GDM1 (cell line): ENCODE results near the gene FAM83D.
"Not testable (repeated sequence)": the region's sequence is repeated elsewhere in the genome, so short reads cannot be mapped to it uniquely, and the experiment has no call there.

Source experiments
- DNase-seq: peaks from one replicate; lab custom pipeline; 2025; lab: John Stamatoyannopoulos, UW

Gene FAM83D

GRCh38 chr20:38963745-38964144 is 37.5 kb downstream of the FAM83D start:
- no peak for DNase-seq

DNA sequence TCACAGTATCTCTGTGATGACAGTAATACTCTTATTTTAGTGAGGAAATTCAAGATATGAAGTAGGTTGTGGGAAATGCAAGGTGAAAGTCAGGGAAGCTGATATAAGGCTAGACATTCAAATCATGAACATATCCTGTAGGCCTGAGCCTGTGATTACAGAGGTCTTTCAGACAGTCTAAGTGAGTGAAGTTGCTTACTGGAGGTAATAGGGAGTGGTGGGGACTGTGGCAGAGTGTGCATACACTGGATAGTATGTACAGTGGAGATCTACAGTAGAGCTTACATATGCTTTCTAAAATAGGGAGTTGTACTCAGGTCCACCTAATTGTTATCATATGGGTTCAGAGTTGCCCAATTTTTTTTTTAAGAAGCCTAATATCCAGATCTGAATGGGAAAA is 39.0 kb downstream of the FAM83D start:
- DNase-seq: no peak

- DNase-seq: no peak
Observed at GRCh38 chr20:38968090-38968489, 41.9 kb downstream of the FAM83D start.

DNA sequence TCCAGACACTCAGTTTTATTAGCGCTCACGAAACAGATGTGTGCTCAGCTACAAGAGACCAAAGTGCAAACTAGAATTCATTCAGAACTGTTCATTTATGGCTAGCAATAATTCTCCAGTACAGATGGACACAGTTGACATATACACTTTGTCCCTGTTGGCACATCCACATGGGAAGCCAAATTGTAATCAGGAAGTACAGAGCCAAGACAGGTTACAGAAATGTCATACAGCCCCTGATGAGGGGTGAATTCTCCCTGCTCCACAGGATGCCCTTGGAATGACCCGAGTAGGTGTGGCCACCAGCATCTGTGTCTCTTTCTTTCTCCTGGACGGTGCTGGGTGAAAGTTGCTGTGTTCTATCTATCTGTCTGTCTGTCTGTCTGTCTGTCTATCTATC is 43.5 kb downstream of the FAM83D start:
- no peak for DNase-seq

DNA sequence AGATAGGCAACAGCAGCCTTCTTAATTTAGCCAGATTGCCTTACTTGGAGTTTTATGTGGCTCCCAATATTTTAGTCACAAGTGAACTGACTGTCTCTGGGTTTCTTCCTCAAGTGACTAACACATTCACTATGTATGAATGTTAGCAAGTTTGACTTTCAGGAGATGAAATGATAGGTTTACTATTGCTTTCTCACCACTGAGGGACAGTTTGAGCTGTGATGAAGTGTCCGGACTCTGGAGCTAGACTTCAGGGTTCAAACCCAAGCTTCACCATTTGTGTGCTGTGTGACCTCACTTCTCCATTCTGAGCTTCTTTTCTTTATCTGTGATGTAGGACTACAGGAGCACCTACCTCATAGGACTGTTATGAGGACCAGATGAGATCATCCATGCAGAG is 44.1 kb downstream of the FAM83D start:
- no peak for DNase-seq

- no peak for DNase-seq
Observed at GRCh38 chr20:38973107-38973506, 46.9 kb downstream of the FAM83D start.

DNA sequence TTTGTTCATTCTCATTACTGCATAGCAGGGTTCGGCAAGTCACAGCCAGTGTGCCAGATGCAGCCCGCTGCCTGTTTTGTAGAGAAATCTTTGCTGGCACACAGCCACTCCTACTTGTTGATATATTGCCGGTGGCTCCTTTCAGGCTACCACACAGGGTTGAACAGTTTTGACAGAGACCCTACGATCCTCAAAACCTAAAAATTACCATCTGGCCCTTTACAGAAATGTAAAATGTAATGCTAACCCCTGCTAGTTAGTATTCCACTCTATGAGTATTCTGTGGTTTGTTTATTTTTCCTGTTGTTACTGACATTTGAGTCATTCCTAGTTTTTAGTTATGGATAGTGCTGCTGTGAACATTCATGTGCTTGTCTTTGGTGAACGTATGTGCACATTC is 47.4 kb downstream of the FAM83D start:
- no peak for DNase-seq

- DNase-seq: no peak
Observed at GRCh38 chr20:38975539-38976120, 49.4 kb downstream of the FAM83D start.

- DNase-seq: no peak
Observed at GRCh38 chr20:38979434-38979833, 53.2 kb downstream of the FAM83D start.

DNA sequence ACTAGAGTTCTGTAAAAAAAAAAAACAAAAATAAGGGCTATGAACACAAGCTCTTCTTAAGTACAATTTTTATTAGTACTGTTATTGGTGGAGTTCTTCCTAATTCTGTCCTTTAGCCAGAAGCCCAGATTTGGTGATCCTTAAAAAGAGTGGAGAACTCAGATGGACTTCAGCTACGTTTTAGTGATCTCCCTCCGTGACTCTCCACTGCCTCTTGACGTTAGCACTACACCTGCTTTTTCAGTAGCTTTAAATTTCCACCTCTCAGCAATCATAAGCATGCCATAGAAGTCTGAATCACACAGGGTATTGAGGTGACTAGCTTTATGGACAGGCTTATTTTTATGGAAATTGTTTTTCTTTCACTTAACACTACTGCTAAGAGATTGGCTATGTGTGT is 53.6 kb downstream of the FAM83D start:
- DNase-seq: no peak

DNA sequence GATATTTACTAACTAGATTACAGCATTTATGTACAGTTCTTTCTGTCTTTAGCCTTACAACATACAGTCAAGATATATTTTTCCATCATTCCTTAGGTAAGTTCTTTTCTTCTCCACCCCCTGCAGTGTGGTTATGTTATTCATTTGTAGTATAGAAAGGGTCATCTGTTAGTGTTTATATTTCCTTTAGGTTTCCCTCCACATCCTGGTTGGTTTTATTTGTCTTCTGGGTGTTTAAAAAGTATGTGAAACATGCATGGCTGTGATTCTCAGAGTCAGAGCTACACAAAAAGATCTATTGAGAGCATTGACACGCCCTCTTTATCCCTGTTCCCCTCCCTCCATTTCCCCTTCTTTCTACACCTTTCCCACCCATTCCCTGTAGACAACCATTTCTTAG is 56.1 kb downstream of the FAM83D start:
- no peak for DNase-seq

DNA sequence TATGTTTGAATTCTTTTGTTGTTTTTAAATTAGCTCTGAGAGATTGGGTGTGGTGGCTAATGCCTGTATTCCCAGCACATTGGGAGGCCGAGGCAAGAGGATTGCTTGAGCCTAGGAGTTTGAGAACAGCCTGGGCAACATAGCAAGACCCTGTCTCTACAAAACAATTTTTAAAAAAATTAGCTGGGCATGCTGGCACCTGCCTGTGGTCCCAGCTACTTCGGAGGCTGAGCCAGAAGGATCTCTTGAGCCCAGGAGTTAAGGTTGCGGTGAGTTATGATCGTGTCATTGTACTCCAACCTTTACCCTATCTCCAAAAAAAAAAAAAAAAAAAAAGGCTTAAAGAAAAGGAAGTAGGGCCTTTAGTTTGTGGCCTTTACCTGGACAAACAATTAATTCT is 58.8 kb downstream of the FAM83D start:
- no peak for DNase-seq

- DNase-seq: no peak
Observed at GRCh38 chr20:38985603-38986170, 59.5 kb downstream of the FAM83D start.

GRCh38 chr20:38986663-38987062 is 60.4 kb downstream of the FAM83D start:
- DNase-seq: no peak

- DNase-seq: no peak
Observed at GRCh38 chr20:38987777-38988176, 61.6 kb downstream of the FAM83D start.

GRCh38 chr20:38990728-38991127 is 64.5 kb downstream of the FAM83D start:
- DNase-seq: no peak

DNA sequence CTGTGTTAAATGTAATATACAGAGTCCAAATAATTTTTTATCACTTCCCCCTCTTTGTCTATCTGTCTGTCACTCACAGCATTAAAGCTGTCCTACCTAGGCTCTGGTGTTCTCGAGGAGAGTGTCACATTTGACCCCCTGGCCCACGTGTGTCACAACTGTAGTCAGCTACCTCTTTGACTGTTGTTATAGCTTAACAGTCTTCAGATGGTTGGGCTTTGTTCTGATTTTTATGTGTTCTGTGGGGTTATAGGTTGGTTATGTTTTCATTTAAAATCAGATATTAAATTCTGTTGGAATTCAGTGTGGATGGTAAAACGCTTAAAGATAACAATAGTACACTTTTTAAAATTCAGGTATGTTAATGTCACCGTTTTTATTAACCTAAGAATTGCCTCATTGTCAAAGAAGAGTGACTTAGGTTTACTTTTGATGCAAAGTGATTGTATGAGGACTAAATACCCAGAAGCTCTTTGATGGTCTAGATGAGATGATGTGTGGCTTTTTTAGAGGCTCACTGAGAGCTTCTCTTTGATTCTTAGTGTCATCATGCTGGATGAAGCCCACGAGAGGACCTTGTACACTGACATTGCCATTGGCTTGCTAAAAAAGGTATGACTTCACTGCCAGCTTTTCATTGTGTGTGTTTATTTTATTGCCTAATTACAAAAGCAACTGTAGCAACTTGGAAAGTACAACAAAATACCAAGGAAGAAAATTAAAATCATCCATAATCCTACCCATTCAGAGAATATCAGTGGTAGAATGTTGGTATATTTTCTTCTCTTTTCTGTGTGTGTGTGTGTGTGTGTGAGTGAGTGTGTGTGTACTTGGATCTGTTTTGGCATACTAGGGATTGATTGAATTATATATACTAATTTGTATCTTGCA is 65.8 kb downstream of the FAM83D start:
- DNase-seq: no peak

DNA sequence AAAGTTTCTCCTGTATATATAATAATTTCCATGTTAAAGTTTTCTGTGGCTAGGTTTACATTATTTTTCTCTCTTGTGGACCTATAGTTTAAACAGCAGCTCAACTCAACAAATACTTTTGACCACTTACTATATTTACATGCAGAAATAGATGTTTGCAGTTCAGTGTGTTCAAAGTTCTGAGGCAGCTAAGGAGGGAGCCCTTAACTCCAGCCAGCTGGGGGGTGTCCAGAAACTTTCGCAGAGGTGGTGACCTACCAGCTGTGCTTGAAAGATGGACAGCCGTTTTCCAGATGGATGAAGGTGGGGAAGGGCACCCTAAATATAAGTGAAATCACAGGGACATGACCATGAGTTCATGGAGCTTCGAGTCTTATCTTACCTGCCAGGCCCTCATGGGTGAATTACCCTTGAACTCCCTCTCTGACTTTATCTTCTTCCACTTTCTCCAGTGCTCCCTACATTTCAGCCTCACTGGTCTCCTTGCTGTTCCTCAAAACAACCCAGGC is 69.4 kb downstream of the FAM83D start:
- no peak for DNase-seq

GRCh38 chr20:38996866-38997265 is 70.6 kb downstream of the FAM83D start:
- not testable (repeated sequence) for DNase-seq

DNA sequence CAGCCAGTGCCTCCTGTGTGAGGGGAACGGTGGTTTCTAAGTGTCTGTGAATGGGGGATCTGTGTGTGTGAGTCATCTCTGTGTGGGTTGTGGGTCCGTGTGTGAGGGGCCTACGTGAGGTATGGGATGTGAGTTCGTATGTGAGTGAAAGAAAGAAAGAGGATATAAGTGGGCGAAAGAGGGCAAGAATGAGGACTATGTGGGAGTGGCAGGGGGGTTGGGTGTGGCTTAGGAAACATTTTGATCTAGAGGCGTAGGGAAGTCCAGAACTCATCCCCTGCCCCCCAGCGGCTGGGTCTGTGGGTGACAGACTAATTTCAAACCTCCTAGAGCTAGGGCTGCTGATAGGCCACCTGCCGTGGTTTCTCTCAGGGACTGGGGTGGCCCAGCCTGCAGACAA is 71.4 kb downstream of the FAM83D start:
- DNase-seq: no peak

- no peak for DNase-seq
Observed at GRCh38 chr20:38999217-38999616, 73.0 kb downstream of the FAM83D start.

- DNase-seq: no peak
Observed at GRCh38 chr20:38999965-39000910, 74.0 kb downstream of the FAM83D start.
